HG03139 (cell line): ENCODE measurements around the gene SERPINB8.
"Not testable (repeated sequence)": the region's sequence is repeated elsewhere in the genome, so short reads cannot be mapped to it uniquely, and the experiment has no call there.

Experiments
- ATAC-seq: cut with Tn5 transposase; IDR thresholded peaks from one replicate; pipeline ENCODE4 v1.9.1; 2021; ENCODE audit not compliant: unreplicated experiment

Gene SERPINB8

GRCh38 chr18:63969942-63970808, at the start of gene SERPINB8:
Gene SERPINB8 (plus strand): TSS chr18:63970081. CDS start chr18:63978309, 8,228 bp downstream.
- ATAC-seq, result peak; percentile 92

- no peak for ATAC-seq
These were observed 47.8 kb upstream of the SERPINB8 start for GRCh38 chr18:63922049-63922448.

- ATAC-seq, result no peak
These were observed 45.3 kb upstream of the SERPINB8 start for GRCh38 chr18:63924551-63924950.

- ATAC-seq, result no peak
These were observed 41.5 kb upstream of the SERPINB8 start for GRCh38 chr18:63928331-63928730.

GRCh38 chr18:63929369-63929768, 40.5 kb upstream of the SERPINB8 start:
- not testable (repeated sequence) for ATAC-seq

- ATAC-seq, result no peak
These were observed 39.0 kb upstream of the SERPINB8 start for GRCh38 chr18:63930773-63931354.

GRCh38 chr18:63936156-63936931, 33.5 kb upstream of the SERPINB8 start:
- ATAC-seq, result peak; percentile 99

GRCh38 chr18:63936932-63937393, 32.9 kb upstream of the SERPINB8 start:
- ATAC-seq, result peak; percentile 2

GRCh38 chr18:63940008-63940407, 29.9 kb upstream of the SERPINB8 start:
- no peak for ATAC-seq

GRCh38 chr18:63940543-63941050, 29.3 kb upstream of the SERPINB8 start:
- not testable (repeated sequence) for ATAC-seq

- no peak for ATAC-seq
These were observed 22.7 kb upstream of the SERPINB8 start for GRCh38 chr18:63947051-63947790.

- peak; percentile 94 for ATAC-seq
These were observed 20.7 kb upstream of the SERPINB8 start, which contains the start of gene HMSD for GRCh38 chr18:63949068-63949737. Gene HMSD (plus strand): TSS chr18:63949301. CDS start chr18:63953456, 4,155 bp downstream.

GRCh38 chr18:63951302-63951705, 18.6 kb upstream of the SERPINB8 start:
- ATAC-seq, result peak; percentile 42

GRCh38 chr18:63953811-63954210, 16.1 kb upstream of the SERPINB8 start:
- no peak for ATAC-seq

GRCh38 chr18:63956755-63957154, 13.1 kb upstream of the SERPINB8 start:
- ATAC-seq, result no peak

GRCh38 chr18:63960891-63961290, 9.0 kb upstream of the SERPINB8 start:
- no peak for ATAC-seq

GRCh38 chr18:63961435-63961980, 8.4 kb upstream of the SERPINB8 start:
- ATAC-seq, result no peak

GRCh38 chr18:63962137-63962536, 7.7 kb upstream of the SERPINB8 start:
- no peak for ATAC-seq

GRCh38 chr18:63963615-63964256, 6.1 kb upstream of the SERPINB8 start:
- peak; percentile 83 for ATAC-seq
